HG03558 (cell line): ENCODE results near the gene C3orf80.
"Not testable (repeated sequence)": the region's sequence is repeated elsewhere in the genome, so short reads cannot be mapped to it uniquely, and the experiment has no call there.

ENCODE experiments used
- ATAC-seq: cut with Tn5 transposase; IDR thresholded peaks from one replicate; pipeline ENCODE4 v1.9.1; 2021; ENCODE audit warnings: moderate number of reproducible peaks; ENCODE audit not compliant: unreplicated experiment; ENCODE audit errors: extremely low read depth

Gene C3orf80

DNA sequence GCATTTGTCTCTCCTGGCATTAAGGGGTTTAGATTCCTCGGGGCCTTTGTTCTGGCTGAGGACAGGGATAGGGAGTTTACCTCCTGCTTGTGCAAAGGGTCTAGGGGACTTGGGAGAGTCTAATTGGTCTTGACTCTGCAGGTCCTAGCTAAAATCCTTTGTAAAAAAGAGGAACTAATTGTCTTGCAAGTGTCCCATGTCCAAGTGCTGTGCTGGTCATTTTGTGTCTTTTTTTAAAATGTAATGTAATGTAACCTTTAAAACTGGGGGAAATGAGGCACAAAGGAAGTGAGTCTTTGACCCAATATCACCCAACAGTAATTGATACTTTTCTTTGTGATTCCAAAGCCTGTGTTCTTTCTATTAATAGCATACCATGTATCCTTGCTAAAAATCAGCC is 14.9 kb upstream of the C3orf80 start:
- ATAC-seq = no peak

DNA sequence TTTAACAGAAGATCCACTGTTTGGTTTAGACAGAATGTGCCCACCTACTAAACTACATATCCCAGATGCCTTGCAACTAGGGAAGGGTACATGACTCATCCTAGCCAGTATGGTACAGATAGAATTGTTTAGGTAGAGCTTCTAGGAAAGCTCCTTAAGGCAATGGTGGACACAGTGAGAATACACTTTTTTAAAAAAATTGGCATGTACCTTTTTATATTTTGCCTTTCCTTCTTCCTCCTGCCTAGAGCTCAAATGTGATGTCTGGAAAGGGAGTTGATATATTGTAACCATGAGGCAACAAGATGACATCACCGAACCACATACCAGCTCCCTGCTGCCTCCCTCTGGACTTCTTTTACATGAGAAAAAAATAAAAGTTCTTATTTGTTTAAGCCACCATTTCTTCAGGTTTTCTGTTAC is 14.4 kb upstream of the C3orf80 start:
- no peak for ATAC-seq

- no peak for ATAC-seq
Observed at GRCh38 chr3:160213191-160213590, 12.0 kb upstream of the C3orf80 start.

DNA sequence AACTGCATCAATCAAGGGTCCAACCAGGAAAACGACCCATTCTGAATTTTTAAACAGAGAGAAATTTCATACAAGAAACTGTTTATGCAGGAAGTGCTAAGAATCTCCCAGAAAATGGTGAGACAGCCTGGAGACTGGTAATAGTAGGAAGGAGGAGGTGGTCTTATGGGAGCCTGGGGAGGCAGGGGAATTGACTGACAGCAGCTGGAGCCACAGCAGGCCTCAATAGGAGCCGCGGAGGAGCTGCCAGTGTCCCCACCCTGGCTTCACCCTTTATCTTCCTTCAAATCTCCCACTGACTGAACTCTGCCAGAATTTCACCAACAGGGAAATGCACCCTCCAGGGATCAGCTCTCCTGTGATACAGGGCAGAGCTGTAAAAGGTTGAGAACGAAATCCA is 7.5 kb upstream of the C3orf80 start:
- ATAC-seq = no peak

DNA sequence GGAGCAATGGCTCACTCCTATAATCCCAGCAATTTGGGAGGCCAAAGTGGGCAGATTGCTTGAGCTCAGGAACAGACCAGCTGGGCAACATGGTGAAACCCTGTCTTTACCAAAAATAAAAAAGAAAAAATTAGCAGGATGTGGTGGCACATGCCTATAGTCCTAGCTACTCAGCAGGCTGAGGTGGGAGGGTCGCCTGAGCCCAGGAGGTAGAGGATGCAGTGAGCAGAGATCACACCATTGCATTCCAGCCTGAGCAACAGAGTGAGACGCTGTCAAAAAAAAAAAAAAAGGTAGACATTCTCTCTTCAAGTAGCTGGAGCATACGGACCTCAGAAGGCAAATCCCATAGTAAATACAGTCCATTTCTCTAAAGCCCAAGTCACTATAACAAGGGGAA is 7.1 kb upstream of the C3orf80 start:
- no peak for ATAC-seq

- ATAC-seq = no peak
Observed at GRCh38 chr3:160220038-160220437, 5.2 kb upstream of the C3orf80 start.

- no peak for ATAC-seq
Observed at GRCh38 chr3:160221019-160221418, 4.2 kb upstream of the C3orf80 start.

DNA sequence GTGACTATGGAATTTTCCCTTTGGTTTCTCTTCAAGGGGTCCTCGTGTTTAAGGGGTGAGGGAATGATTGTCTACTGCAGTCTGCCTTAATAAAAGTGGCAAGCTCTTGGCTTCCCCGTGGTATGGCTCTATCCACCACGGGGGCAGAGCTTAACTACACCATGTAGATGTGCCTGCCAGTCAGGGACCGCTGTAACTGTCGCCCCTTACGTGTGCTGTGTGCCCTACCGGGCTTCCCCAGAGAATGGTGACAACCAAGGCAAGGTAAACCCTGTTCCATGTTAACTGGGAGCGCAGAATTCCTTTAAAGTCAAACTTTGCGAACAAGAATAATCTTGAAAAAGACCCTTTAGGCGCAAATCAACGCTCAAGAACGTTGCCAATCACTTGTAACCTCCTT is 966 bp upstream of the C3orf80 start:
- ATAC-seq = no peak

- ATAC-seq = no peak
Observed at GRCh38 chr3:160224811-160225175, 429 bp upstream of the C3orf80 start.

- no peak for ATAC-seq
Observed at GRCh38 chr3:160226026-160226907, 1.0 kb downstream of the C3orf80 start.

DNA sequence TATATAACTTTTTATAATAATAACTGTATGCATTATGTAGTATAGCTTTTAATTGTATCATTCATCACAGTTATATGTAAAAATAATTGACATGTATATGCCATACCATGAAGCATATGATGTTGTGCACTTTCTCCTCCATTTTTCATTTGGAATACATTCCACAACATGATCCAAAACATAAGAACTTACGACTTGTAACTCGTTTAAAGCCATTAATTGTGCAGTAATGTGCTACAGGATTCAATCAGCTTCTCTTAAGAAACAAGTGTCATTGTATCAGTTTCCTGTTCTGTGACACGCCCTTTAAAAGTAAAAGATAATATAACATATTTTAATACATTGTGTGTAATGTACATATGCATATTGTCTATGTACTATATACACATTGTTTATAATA is 2.2 kb downstream of the C3orf80 start:
- ATAC-seq = no peak

GRCh38 chr3:160232014-160232413 is 6.8 kb downstream of the C3orf80 start:
- ATAC-seq = no peak

GRCh38 chr3:160240719-160241118 is 15.5 kb downstream of the C3orf80 start:
- not testable (repeated sequence) for ATAC-seq

DNA sequence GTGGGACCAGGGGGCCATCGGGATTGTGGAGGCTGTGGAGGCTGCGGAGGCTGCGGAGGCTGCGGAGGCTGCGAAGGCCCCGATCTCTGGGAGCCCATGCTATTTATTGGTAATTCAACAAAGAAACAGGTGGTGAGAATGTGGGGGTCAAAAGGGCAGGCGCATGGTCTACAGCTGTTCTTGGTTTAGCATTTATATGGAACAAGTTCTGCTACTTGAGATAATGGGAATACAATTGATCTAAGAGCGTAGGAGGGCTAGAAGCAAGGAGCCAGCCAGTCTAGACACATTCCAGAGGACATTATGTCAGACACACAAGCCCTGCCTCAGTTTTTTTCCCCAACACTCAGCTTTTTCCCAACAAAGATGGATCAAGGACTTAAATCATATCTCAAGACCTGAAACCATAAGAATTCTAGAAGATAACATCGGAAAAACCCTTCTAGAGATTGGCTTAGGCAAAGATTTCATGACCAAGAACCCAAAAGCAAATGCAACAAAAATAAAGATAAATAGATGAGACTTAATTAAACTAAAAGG is 20.1 kb downstream of the C3orf80 start:
- no peak for ATAC-seq

GRCh38 chr3:160247766-160248165 is 22.5 kb downstream of the C3orf80 start:
- no peak for ATAC-seq

- ATAC-seq = no peak
Observed at GRCh38 chr3:160253298-160253697, 28.1 kb downstream of the C3orf80 start.

GRCh38 chr3:160257606-160258005 is 32.4 kb downstream of the C3orf80 start:
- no peak for ATAC-seq

DNA sequence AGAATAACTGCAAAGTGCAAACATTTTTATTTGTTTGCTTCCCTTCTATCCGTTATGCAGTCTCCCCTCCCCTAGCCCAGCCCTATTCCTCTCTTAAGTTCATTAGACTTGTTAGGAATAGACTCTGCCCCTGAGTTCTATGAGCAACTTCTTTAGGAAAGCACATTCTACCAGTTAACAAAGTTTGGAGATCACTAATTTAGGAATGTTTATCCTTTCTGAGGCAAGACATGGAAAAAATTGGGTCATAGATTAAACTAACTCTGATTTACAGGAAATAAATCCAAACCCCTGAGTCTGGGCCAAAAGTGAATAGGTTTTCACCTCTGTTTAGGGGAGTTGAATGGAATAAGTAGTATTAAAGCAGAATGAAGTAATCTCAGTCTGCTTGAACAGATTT is 34.4 kb downstream of the C3orf80 start:
- no peak for ATAC-seq

- no peak for ATAC-seq
Observed at GRCh38 chr3:160260587-160261270, 35.5 kb downstream of the C3orf80 start.

- no peak for ATAC-seq
Observed at GRCh38 chr3:160265088-160265487, 39.9 kb downstream of the C3orf80 start.
